A673 (cell line): Measurements from ENCODE around the gene DUOX1. TPM values are rescaled to one million over a fixed set of nuclear protein-coding genes. Genes with fewer than 3 reads are reported as not detected.

Experiments used
- BruUV-seq: library from RNA; stranded (reverse); fragments of 400-500 nt; replicated peaks from 2 replicates; lab custom pipeline; 2021; lab: Mats Ljungman, UMichigan
- CTCF ChIA-PET: fragments of 300-600 bp; sonication (Branson Sonifier 250); formaldehyde crosslinking; loops from one replicate; lab custom pipeline; 2022; ENCODE audit warnings: antibody characterized with exemption; lab: Charles Lee
- POLR2A ChIA-PET: fragments of 300-600 bp; sonication (Branson Sonifier 250); formaldehyde crosslinking; loops from one replicate; lab custom pipeline; 2022; ENCODE audit warnings: antibody characterized with exemption; ENCODE audit not compliant: low non-redundant PET; lab: Charles Lee
- DNase-seq: peaks from one replicate; pipeline ENCODE4 v3.0.0-alpha.2; 2015; ENCODE audit warnings: low spot score
- H3K27ac ChIP-seq: fragments of 200-600 bp; sonication (generic); 2 replicates; pipeline ENCODE4 v1.5.1; 2016; ENCODE audit warnings: mixed run types, low read depth, mild to moderate bottlenecking, mixed read lengths, antibody characterized with exemption, low read length; ENCODE audit not compliant: poor library complexity, severe bottlenecking
- H3K27me3 ChIP-seq: fragments of 200-600 bp; sonication (generic); replicated peaks from 2 replicates; pipeline ENCODE4 v1.6.1; 2017; ENCODE audit warnings: mixed run types, low read depth, mild to moderate bottlenecking, mixed read lengths, antibody characterized with exemption, low read length; ENCODE audit not compliant: insufficient read depth, poor library complexity
- H3K36me3 ChIP-seq: fragments of 200-600 bp; sonication (generic); 2 replicates; pipeline ENCODE4 v1.6.1; 2016; ENCODE audit warnings: mixed run types, mild to moderate bottlenecking, mixed read lengths, antibody characterized with exemption, low read length; ENCODE audit not compliant: insufficient read depth, poor library complexity, severe bottlenecking
- H3K4me1 ChIP-seq: fragments of 200-600 bp; sonication (generic); 2 replicates; pipeline ENCODE4 v1.6.1; 2017; ENCODE audit warnings: mixed run types, mild to moderate bottlenecking, mixed read lengths, antibody characterized with exemption, low read length; ENCODE audit not compliant: insufficient read depth, poor library complexity, severe bottlenecking
- H3K4me3 ChIP-seq: fragments of 200-600 bp; sonication (generic); 2 replicates; pipeline ENCODE4 v1.5.1; 2016; ENCODE audit warnings: low read depth, mixed run types, mild to moderate bottlenecking, mixed read lengths, low read length; ENCODE audit not compliant: poor library complexity, severe bottlenecking
- H3K9me3 ChIP-seq: fragments of 200-600 bp; sonication (generic); 2 replicates; pipeline ENCODE4 v1.6.1; 2016; ENCODE audit warnings: mixed run types, low read depth, mild to moderate bottlenecking, mixed read lengths, antibody characterized with exemption, low read length; ENCODE audit not compliant: poor library complexity, severe bottlenecking
- CTCF ChIP-seq: fragments of 300-800, 200-600 bp; sonication (generic); conservative IDR thresholded peaks from 2 replicates; pipeline ENCODE4 v1.5.1; 2017; ENCODE audit warnings: low read depth, mild to moderate bottlenecking, antibody characterized with exemption, low read length, moderate library complexity, mixed read lengths
- EZH2 ChIP-seq: fragments of 200-600 bp; sonication (generic); IDR thresholded peaks from 2 replicates; pipeline ENCODE4 v1.6.1; 2017; ENCODE audit warnings: borderline replicate concordance, low read depth, mild to moderate bottlenecking, mixed read lengths, antibody characterized with exemption, low read length; ENCODE audit not compliant: poor library complexity, severe bottlenecking
- intact Hi-C: fragments of 100-400 bp; cut with micrococcal nuclease; formaldehyde crosslinking; loops from one replicate; pipeline ENCODE4 v1.10.0; 2022; ENCODE audit not compliant: unreplicated experiment
- total RNA-seq: library from RNA; stranded (reverse); gene quantifications from 2 replicates; pipeline ENCODE4 v1.2.3, GENCODE V29; 2021

Gene DUOX1
- total RNA-seq, 1 experiment from 2014 or later: 1.7 TPM

GRCh38 chr15:45168751-45169551 is 39.2 kb downstream of the DUOX1 start:
- DNase-seq: no peak
- no peak for TF ChIP-seq CTCF
- H3K27me3 ChIP-seq: no peaks in the 10 kb centered on the region
- no peak overlapping the region for H3K4me3 ChIP-seq
- peaks cover 21% of the 10 kb centered on the region for H3K4me1 ChIP-seq
- H3K36me3 ChIP-seq: peaks cover 9% of the 10 kb centered on the region
- CTCF ChIA-PET: interaction anchor here (0.7 to 1.6 kb wide), 2 partner anchors 51 to 345 kb away, joined by 3 read pairs; no protein-coding TSS in a partner anchor
- BruUV-seq: no TSS peak
- intact Hi-C loops: loop anchor here (5.0 kb wide), 1 partner anchor 288 kb away; no protein-coding TSS in a partner anchor
- H3K27ac ChIP-seq: peak overlapping the region; percentile 96
- POLR2A ChIA-PET: no interaction called here
- no peaks in the 10 kb centered on the region for H3K9me3 ChIP-seq

GRCh38 chr15:45169608-45170480 is 40.0 kb downstream of the DUOX1 start:
- ChIA-PET POLR2A (no interaction called here), CTCF (interaction anchor here (0.6 kb wide), 1 partner anchor 446 kb away, joined by 5 read pairs; no protein-coding TSS in a partner anchor)
- peaks cover 21% of the 10 kb centered on the region for H3K4me1 ChIP-seq
- DNase-seq: no peak
- intact Hi-C loops: loop anchor here (5.0 kb wide), 1 partner anchor 287 kb away; no protein-coding TSS in a partner anchor
- peaks cover 9% of the 10 kb centered on the region for H3K36me3 ChIP-seq
- no peaks in the 10 kb centered on the region for H3K27me3 ChIP-seq
- BruUV-seq: no TSS peak
- no peaks in the 10 kb centered on the region for H3K9me3 ChIP-seq
- no peak overlapping the region for H3K4me3 ChIP-seq
- H3K27ac ChIP-seq: peak overlapping the region; percentile 96
- TF ChIP-seq EZH2: no peak
- no peak for TF ChIP-seq CTCF

- no peak overlapping the region for H3K27ac ChIP-seq
- peaks cover 15% of the 10 kb centered on the region for H3K4me1 ChIP-seq
- H3K27me3 ChIP-seq: no peaks in the 10 kb centered on the region
- no peak for DNase-seq
- TF ChIP-seq EZH2: no peak
- TF ChIP-seq CTCF: no peak
- H3K36me3 ChIP-seq: peaks cover 9% of the 10 kb centered on the region
- BruUV-seq: no TSS peak
- no peaks in the 10 kb centered on the region for H3K9me3 ChIP-seq
- no peak overlapping the region for H3K4me3 ChIP-seq
- intact Hi-C loops: no loop called here
- POLR2A ChIA-PET: no interaction called here
- CTCF ChIA-PET: no interaction called here
These were observed 42.1 kb downstream of the DUOX1 start for GRCh38 chr15:45171912-45172311.
